Neural cell (in vitro differentiated cells): Measurements from ENCODE around the gene DDX18.

Source experiments
- CTCF ChIP-seq: fragments of 450-650 bp; IDR thresholded peaks from 2 replicates; pipeline ENCODE4 v1.5.1; 2014; ENCODE audit warnings: antibody characterized with exemption, mild to moderate bottlenecking, moderate library complexity; ENCODE audit not compliant: poor library complexity, severe bottlenecking
- EP300 ChIP-seq: fragments of 450-650 bp; conservative IDR thresholded peaks from 2 replicates; pipeline ENCODE4 v1.6.1; 2014; ENCODE audit warnings: antibody characterized with exemption, mild to moderate bottlenecking, moderate library complexity; ENCODE audit not compliant: poor library complexity, severe bottlenecking
- EZH2 ChIP-seq: fragments of 200-600, 300-800 bp; shearing (Covaris generic), sonication (generic); IDR thresholded peaks from 2 replicates; pipeline ENCODE4 v1.6.1; 2014; ENCODE audit warnings: antibody characterized with exemption, low read length, borderline replicate concordance, mild to moderate bottlenecking; ENCODE audit not compliant: insufficient read depth, poor library complexity, severe bottlenecking
- POLR2AphosphoS5 ChIP-seq: IDR thresholded peaks from 2 replicates; pipeline ENCODE4 v1.6.1; 2012
- REST ChIP-seq: IDR thresholded peaks from 2 replicates; pipeline ENCODE4 v1.6.1; 2012; ENCODE audit warnings: borderline replicate concordance
- TAF1 ChIP-seq: IDR thresholded peaks from 2 replicates; pipeline ENCODE4 v1.6.1; 2012; ENCODE audit warnings: low read depth

- no peak for TF ChIP-seq CTCF
- no peak for TF ChIP-seq EZH2
- TF ChIP-seq POLR2AphosphoS5 = no peak
- no peak for TF ChIP-seq TAF1
- TF ChIP-seq EP300 = no peak
- TF ChIP-seq REST = no peak
Observed at GRCh38 chr2:117794668-117795067, 19.8 kb upstream of the DDX18 start.
